22Rv1 (cell line): ENCODE results near the gene LSP1.

Source experiments
- H3K27ac ChIP-seq: fragments of 450-650 bp; 2 replicates; pipeline ENCODE4 v1.5.1; 2017
- ZFX ChIP-seq: fragments of 450-650 bp; IDR thresholded peaks from 2 replicates; pipeline ENCODE4 v1.6.1; 2017; ENCODE audit warnings: antibody characterized with exemption, borderline replicate concordance
- TF ChIP-seq, protein P1 (sequence below): fragments of 450-650 bp; IDR thresholded peaks from 2 replicates; pipeline ENCODE4 v1.5.1; 2017; ENCODE audit warnings: mild to moderate bottlenecking

The LSP1 gene

DNA sequence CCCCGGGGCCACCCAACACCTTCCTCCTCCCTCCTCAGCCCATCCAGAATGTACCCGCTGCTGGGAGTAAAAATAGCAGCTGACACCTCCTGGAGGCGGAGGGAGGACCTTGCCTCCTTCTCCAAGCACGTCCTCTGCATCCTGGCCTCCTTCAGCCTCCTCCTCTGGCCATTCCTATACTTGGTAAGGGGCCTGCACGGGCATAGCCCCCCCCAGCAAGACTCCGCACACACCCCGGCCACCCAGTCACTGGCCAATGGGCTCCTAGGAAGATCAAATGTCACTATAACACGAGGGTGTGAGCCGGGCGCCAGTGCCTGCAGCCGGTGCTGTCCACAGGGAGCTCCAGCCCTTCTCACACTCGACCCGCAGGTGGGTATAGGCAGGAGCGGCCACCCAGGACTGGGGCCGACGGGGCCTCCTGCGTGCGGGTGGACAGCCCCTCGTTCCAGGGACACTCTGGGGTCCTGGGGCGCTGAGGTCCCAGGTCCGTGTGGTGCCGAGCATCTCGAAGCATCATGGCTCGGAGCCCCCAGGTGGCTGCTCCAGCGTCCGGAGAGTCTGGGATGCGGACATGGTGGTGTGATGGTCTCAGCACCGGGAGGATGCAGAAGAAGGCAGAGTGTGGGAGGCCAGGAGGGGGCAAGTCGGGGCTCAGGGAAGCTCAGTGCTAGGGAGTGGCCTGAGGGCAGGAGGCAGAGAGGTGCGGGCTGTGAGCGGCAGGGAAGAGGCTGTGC lies 66.7 kb downstream of the LSP1 start, which contains the start of gene TNNT3:
TSS of gene TNNT3 (plus strand) at position 313 of the 737 bp plus-strand sequence. CDS start 3,172 bp downstream, outside the sequence.
- H3K27ac ChIP-seq, result no peak within 1 kb of the TSS
- TF ChIP-seq ZFX, result no peak
- TF ChIP-seq, protein P1, sequence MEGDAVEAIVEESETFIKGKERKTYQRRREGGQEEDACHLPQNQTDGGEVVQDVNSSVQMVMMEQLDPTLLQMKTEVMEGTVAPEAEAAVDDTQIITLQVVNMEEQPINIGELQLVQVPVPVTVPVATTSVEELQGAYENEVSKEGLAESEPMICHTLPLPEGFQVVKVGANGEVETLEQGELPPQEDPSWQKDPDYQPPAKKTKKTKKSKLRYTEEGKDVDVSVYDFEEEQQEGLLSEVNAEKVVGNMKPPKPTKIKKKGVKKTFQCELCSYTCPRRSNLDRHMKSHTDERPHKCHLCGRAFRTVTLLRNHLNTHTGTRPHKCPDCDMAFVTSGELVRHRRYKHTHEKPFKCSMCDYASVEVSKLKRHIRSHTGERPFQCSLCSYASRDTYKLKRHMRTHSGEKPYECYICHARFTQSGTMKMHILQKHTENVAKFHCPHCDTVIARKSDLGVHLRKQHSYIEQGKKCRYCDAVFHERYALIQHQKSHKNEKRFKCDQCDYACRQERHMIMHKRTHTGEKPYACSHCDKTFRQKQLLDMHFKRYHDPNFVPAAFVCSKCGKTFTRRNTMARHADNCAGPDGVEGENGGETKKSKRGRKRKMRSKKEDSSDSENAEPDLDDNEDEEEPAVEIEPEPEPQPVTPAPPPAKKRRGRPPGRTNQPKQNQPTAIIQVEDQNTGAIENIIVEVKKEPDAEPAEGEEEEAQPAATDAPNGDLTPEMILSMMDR, result no peak

DNA sequence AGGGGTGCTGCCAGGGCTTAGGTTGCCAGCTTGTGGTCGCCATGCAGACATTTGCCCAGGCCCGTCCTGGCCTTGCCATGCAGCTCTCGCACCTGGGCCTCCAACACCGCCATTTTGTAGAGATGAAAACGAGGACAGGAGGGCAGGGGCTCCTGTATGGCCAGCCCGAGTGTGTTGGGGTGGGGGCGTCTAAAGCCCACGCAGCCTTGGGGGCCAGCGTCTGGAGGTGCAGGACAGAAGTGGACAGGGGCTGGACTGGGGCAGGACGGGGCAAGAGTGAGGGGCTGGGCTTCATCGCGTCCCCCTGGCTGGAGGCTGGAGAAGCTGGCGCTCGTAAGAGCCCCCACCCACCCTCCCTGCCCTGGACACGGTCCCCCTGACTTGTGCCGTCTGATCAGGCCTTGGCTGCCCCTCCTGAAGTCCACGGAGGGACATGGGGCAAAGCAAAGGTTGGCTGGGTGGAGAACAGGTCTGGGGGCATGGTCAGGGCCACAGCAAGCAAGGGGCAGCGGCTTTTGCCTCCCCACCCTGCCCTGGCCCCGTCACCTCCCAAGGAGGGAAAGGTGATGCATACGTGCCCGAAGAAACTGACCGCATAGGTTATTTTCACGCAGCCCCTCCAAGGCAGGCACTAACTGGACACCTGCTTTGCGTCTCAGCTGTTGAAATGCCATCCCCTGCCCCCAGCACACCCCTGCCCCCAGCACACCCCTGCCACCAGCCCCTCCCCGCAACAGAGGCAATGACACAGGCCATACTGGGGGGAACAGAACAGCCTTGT lies 67.4 kb downstream of the LSP1 start:
- TF ChIP-seq, protein P1, result no peak
- no peak for TF ChIP-seq ZFX
- no peak overlapping the region for H3K27ac ChIP-seq

DNA sequence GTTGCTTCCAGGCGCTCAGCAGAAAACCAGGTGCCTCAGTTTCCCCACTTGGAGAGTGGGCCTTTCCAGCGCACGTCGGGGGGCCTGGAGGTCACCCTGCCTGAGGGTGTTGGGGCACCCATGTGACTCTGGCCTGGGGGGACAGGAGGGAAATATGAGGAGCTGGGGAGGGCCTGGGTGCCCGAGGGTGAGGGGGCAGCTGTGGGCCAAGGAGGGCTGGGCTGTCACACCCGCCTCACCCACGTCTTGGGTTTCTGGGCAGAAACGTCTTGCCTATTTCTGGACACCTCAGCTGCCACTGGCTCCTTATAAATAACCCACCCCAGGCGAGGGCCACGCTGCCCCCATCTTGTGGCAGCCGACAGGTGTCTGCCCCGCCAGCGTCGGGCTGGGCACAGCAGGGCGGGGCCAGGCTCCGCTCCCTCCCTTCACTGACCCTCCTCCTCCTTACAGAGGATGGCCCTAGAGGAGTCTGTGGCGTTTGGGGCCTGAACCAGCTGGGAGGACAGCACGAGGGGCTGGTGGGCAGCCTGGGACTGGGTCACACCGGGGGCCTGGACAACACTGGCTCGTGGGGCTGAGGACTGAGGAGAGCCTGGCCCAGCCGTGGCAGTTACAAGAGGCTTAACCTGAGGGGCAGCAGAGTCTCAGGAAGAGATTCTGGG lies 68.2 kb downstream of the LSP1 start:
- TF ChIP-seq ZFX, result no peak
- TF ChIP-seq, protein P1, result 0 out of 2 replicates have a peak, but pooled peaks have one; percentile 4
- no peak overlapping the region for H3K27ac ChIP-seq

DNA sequence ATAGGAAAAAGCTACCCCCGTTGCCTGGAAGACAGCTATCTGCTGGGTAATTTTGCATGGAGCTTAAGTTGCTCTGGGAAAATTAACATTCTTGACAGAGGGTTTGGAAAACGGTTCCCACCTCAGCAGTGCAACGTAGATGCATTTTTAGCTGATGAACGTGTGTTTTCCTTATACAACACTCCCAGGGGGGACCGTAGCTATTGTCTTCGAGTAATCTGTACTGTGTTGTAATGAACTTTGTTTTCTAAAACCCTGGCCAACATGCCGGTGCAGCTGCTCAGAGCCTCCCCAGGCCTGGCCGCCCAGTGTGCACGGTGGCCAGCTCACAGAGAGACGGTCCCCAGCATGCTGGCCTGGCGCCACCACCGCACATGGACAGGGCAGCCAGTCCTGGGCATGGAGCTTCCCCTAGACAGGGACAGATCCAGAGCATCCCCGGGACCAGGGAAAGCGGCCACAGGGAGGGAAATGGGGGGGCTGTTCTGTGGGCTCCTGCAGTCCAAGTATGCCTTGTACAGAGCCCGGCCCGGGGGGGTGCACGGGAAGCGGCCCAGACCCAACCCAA lies 68.8 kb downstream of the LSP1 start:
- no peak overlapping the region for H3K27ac ChIP-seq

DNA sequence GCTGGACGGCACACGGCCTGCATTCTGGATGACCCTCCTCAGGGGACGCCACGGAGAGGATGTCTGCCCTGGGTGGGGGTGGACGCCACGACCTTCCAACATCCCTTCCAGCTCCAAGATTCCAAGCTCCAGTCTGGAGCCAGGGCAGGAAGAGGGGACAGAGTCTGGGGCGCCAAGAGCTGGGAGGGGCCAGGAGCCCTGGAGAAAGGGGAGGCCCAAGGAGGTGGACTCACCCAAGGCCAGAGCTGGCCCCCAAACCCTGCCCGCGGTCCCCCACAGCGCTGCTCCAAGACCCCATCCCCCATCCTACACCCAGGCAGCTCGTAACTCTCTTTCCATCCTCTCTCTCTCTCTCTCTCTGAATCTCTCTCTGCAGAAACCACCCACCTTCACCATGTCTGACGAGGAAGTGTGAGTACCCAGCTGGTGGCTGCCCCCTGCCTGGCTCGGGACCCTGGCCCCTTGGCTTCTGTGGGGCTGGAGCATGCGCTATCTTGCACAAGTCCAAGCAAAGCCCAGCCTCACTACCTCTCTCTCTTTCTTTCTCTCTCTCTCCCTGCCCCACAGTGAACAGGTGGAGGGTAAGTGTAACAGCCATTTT lies 69.7 kb downstream of the LSP1 start:
- H3K27ac ChIP-seq, result no peak overlapping the region
- TF ChIP-seq, protein P1, result no peak
- TF ChIP-seq ZFX, result no peak

More for the DNA sequence above, 68.8 kb downstream of the LSP1 start:
- TF ChIP-seq, protein P1, result no peak
- TF ChIP-seq ZFX, result no peak

DNA sequence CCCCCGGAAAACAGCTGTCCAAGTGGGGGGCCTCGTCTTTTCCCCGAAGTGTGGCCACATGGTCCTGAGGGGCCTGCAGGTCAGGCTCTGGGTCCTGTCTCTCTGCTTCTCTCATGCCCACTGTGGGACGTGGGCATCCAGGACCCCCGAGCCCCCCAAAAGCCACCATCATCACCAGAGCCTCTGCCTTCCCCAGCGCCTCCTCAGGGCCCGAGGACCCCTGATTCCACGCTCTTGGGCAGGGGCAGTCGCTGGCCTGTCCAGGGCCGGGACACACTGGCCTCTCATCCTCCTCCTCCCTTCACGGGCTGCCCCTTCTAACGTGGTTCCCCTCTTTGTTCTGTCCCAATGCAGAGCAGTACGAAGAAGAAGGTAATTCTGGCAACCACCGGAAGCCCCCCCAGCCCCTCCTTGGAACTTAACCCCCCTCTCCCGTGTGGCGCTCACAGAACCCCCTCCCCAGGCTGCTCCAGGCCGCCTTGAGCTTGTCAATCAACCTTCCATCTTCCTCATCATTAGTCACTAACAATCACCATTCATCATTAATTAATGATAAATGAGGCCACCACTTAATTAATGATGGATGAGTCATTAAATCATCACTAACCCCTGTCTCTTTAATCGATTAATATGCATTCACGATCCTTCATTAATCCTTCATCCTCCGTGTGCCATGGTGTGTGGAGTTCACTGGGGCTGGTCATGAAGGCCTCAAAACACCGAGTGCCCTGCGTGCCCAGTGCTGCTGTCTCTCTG lies 70.5 kb downstream of the LSP1 start:
- no peak overlapping the region for H3K27ac ChIP-seq
- no peak for TF ChIP-seq ZFX
- TF ChIP-seq, protein P1, result no peak
